Glutamatergic neuron (in vitro differentiated cells): ENCODE measurements around the gene CNNM1. TPM values are rescaled to one million over a fixed set of nuclear protein-coding genes. Genes with fewer than 3 reads are reported as not detected.

Experiments used
- DNase-seq: peaks from one replicate; pipeline ENCODE4 v3.0.0; 2022
- H3K27ac Mint-ChIP-seq: one replicate; pipeline ENCODE4 v1.8.0; 2020; ENCODE audit warnings: mild to moderate bottlenecking, mixed read lengths, inconsistent platforms; ENCODE audit not compliant: unreplicated experiment
- H3K27me3 Mint-ChIP-seq: one replicate; pipeline ENCODE4 v1.8.0; 2020; ENCODE audit warnings: mild to moderate bottlenecking, moderate library complexity, mixed read lengths, inconsistent platforms; ENCODE audit not compliant: unreplicated experiment
- H3K36me3 Mint-ChIP-seq: one replicate; pipeline ENCODE4 v1.8.0; 2020; ENCODE audit warnings: mild to moderate bottlenecking, mixed read lengths, inconsistent platforms; ENCODE audit not compliant: unreplicated experiment
- H3K4me1 Mint-ChIP-seq: one replicate; pipeline ENCODE4 v1.8.0; 2020; ENCODE audit warnings: mild to moderate bottlenecking, low read depth, mixed read lengths, inconsistent platforms; ENCODE audit not compliant: unreplicated experiment
- H3K4me3 Mint-ChIP-seq: one replicate; pipeline ENCODE4 v1.8.0; 2020; ENCODE audit warnings: mild to moderate bottlenecking, mixed read lengths, inconsistent platforms; ENCODE audit not compliant: unreplicated experiment
- H3K9me3 Mint-ChIP-seq: one replicate; pipeline ENCODE4 v1.8.0; 2020; ENCODE audit warnings: mild to moderate bottlenecking, moderate library complexity, mixed read lengths, inconsistent platforms; ENCODE audit not compliant: unreplicated experiment
- total RNA-seq: library from RNA; stranded (reverse); fragmentation: NEBNext Ultra II Directional; extraction: Animal tissue kit (Norgen Biotek cat#: 25700); gene quantifications from one replicate; pipeline ENCODE4 v1.2.1, GENCODE V29; 2021; ENCODE audit not compliant: unreplicated experiment
- TF ChIP-seq, protein P1 (sequence below): fragments of 200-600 bp; sonication (generic); IDR thresholded peaks from one replicate; pipeline ENCODE4 v1.5.0; 2021; ENCODE audit not compliant: partially characterized antibody, unreplicated experiment

Gene CNNM1
- total RNA-seq, 1 donor from 2014 or later, result 0.10 TPM

- H3K27me3 Mint-ChIP-seq, result no peaks in the 10 kb centered on the region
- no peaks in the 10 kb centered on the region for H3K4me1 Mint-ChIP-seq
Observed at GRCh38 chr10:99396471-99396870, 67.3 kb downstream of the CNNM1 start.

DNA sequence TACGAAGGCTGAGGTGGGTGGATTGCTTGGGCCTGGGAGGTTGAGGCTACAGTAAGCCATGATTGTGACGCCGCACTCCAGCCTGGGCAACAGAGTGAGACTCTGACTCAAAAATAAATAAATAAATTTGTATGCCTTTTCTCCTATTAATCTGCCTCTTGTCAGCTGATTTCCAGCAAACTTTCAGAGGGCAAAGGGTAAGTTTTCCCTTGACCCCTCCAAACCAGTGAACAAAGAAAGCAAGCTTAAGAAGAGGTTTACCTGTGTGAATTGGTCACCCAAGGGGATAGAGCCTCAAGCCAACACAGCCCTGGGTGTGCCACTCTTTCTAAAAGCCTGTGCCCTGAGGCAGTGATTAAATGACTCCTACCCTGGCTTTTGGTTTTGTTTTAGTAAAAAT lies 70.5 kb downstream of the CNNM1 start:
- no peak overlapping the region for H3K27ac Mint-ChIP-seq
- H3K9me3 Mint-ChIP-seq, result peaks cover 2% of the 10 kb centered on the region
- H3K27me3 Mint-ChIP-seq, result no peaks in the 10 kb centered on the region
- TF ChIP-seq, protein P1, sequence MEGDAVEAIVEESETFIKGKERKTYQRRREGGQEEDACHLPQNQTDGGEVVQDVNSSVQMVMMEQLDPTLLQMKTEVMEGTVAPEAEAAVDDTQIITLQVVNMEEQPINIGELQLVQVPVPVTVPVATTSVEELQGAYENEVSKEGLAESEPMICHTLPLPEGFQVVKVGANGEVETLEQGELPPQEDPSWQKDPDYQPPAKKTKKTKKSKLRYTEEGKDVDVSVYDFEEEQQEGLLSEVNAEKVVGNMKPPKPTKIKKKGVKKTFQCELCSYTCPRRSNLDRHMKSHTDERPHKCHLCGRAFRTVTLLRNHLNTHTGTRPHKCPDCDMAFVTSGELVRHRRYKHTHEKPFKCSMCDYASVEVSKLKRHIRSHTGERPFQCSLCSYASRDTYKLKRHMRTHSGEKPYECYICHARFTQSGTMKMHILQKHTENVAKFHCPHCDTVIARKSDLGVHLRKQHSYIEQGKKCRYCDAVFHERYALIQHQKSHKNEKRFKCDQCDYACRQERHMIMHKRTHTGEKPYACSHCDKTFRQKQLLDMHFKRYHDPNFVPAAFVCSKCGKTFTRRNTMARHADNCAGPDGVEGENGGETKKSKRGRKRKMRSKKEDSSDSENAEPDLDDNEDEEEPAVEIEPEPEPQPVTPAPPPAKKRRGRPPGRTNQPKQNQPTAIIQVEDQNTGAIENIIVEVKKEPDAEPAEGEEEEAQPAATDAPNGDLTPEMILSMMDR, result no peak
- H3K36me3 Mint-ChIP-seq, result no peaks in the 10 kb centered on the region
- no peak for DNase-seq
- H3K4me3 Mint-ChIP-seq, result no peak overlapping the region
- no peaks in the 10 kb centered on the region for H3K4me1 Mint-ChIP-seq

More at GRCh38 chr10:99396471-99396870, 67.3 kb downstream of the CNNM1 start:
- TF ChIP-seq, protein P1, result no peak
- no peak overlapping the region for H3K4me3 Mint-ChIP-seq
- no peak for DNase-seq
- H3K36me3 Mint-ChIP-seq, result no peaks in the 10 kb centered on the region
- no peak overlapping the region for H3K27ac Mint-ChIP-seq
- peaks cover 2% of the 10 kb centered on the region for H3K9me3 Mint-ChIP-seq

GRCh38 chr10:99403674-99404073 lies 74.5 kb downstream of the CNNM1 start:
- no peak for DNase-seq
- no peak overlapping the region for H3K27ac Mint-ChIP-seq
- H3K4me1 Mint-ChIP-seq, result no peaks in the 10 kb centered on the region
- H3K9me3 Mint-ChIP-seq, result peaks cover 2% of the 10 kb centered on the region
- H3K27me3 Mint-ChIP-seq, result peaks cover 2% of the 10 kb centered on the region
- H3K4me3 Mint-ChIP-seq, result no peak overlapping the region
- H3K36me3 Mint-ChIP-seq, result no peaks in the 10 kb centered on the region
- TF ChIP-seq, protein P1, result no peak

DNA sequence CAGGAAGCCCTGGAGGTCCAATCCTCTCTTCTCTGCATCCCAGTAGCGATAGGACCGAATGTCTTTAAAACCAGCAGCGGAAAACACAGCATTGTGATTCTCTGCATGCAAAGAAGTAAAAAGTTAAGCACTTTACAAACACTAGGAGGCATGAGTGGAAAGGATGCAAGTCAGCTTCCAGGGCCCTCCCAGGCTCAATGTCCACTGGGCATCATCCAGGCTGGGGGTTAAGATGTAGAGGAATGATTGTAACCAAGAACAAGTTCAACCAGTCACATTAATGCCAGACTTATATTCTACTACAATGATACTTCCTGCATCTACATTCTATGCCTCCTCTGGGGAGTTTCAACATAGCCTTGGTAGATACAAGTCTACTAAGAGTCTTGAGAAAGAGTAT lies 77.0 kb downstream of the CNNM1 start:
- Mint-ChIP-seq H3K36me3 (no peaks in the 10 kb centered on the region), H3K4me3 (no peak overlapping the region), H3K9me3 (peaks cover 2% of the 10 kb centered on the region), H3K27me3 (peaks cover 2% of the 10 kb centered on the region), H3K4me1 (no peaks in the 10 kb centered on the region), H3K27ac (no peak overlapping the region)
- TF ChIP-seq, protein P1, result no peak
- DNase-seq, result no peak

- peaks cover 3% of the 10 kb centered on the region for H3K27me3 Mint-ChIP-seq
- no peaks in the 10 kb centered on the region for H3K4me1 Mint-ChIP-seq
- no peaks in the 10 kb centered on the region for H3K36me3 Mint-ChIP-seq
Observed at GRCh38 chr10:99410146-99410545, 81.0 kb downstream of the CNNM1 start.

More at GRCh38 chr10:99410146-99410545, 81.0 kb downstream of the CNNM1 start:
- H3K9me3 Mint-ChIP-seq, result no peaks in the 10 kb centered on the region
- TF ChIP-seq, protein P1, result no peak
- no peak overlapping the region for H3K27ac Mint-ChIP-seq
- DNase-seq, result no peak
- no peak overlapping the region for H3K4me3 Mint-ChIP-seq
